GM19397 (cell line): ENCODE measurements around the gene FMO4.
"Not testable (repeated sequence)": the region's sequence is repeated elsewhere in the genome, so short reads cannot be mapped to it uniquely, and the experiment has no call there.

ENCODE experiments used
- ATAC-seq: cut with Tn5 transposase; IDR thresholded peaks from one replicate; pipeline ENCODE4 v1.9.1; 2021; ENCODE audit warnings: mild to moderate bottlenecking, moderate library complexity; ENCODE audit not compliant: unreplicated experiment

The FMO4 gene

DNA sequence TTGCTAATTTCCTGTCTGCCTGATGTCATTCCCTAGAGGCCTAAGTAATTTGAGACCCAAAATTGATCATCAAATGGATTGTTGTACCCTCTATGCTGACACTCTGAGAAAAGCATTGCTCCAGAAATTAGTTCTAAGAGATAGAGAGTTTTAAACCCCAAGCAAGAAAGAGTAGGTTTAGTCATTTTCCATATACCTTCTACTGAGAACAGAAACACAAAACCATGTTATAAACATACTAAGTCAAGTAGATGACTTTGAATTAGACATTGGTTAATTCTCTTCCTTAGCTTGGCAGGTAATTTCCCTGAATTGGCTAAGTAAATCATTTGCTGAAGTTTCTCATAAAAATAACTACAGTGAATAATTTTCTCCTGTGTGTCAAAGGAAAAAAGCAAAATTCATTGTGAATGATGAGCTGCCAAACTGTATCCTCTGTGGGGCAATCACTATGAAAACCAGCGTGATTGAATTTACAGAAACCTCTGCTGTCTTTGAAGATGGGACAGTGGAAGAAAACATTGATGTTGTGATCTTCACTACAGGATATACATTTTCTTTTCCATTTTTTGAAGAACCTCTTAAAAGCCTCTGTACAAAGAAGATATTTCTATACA is 20.1 kb downstream of the FMO4 start:
- no peak for ATAC-seq

DNA sequence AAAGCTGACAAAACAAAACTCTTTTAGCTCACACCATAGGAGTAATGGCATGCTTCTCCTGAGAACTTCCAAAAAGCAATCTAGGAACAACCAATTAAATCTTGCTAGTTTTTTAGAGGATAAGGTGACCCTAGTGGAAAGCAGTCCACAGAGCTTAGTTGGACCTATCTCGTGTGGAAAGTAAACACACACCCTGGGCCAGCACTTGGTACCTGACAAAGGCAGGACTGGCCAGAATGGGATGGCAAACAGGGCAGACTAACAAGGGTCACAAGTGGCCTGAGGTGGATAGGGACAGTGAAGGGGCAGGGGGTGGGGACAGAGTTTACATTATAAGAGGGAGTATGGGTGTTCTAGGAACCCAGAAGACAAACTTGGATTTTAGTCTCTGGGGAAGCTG is 22.0 kb downstream of the FMO4 start:
- no peak for ATAC-seq

DNA sequence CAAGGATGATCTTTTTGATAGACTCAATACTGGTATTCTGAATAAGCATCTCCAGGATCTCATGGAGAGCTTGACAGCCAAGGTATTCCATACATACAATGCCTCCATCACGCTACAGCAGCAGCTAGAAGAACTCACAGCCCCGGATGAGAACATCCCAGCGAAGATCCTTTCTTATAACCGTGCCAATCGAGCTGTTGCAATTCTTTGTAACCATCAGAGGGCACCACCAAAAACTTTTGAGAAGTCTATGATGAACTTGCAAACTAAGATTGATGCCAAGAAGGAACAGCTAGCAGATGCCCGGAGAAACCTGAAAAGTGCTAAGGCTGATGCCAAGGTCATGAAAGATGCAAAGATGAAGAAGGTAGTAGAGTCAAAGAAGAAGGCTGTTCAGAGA is 25.4 kb downstream of the FMO4 start:
- ATAC-seq, result not testable (repeated sequence)

DNA sequence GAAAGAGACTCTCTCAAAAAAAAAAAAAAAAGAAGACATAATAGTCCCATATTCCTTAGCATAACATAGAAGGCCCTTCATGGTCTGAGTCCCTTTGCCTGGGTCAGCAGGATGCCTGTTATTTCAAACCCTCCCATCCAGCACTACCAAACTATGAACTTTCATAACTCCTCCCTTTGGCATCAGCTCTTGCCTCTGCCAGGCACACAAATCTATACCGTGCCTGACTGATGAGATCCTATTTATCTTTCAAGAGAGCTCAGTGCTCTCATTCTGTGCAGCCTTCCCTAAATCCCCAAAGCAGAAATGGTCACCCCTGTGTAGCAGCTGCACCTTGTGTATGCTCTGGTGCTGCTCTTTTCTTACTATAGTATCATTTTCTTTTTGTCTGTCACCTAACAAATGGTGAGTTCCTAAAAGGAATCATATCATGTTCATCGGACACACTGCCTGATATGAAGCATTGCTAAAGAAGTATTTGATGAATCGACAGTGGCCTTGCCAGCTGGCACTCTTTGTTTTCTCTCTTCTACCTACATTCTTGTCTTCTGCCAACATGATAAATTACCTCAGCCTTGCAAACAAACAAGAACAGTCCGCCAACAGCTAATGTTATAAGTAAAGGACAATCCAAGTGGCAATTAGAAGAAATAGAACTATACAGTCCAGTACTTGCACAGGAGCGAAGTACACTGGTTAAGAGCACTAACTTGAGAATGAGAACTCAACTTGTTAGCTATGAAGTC is 29.9 kb downstream of the FMO4 start:
- no peak for ATAC-seq

DNA sequence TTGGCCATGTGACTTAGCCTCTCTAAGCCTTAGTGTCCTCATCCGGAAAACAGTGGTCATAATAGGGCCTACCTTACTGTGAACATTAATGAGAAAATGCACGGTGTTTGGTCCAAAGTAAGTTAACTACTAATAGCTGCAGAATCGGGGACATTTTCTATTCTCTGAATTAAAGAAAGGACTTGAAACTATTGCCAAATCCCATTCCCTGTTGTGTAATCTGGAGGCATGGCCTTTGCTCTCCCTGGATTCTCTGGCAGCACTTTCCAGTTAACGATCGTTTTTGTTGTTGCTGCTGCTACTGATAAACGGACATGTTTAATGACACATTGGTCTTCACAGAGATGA is 30.5 kb downstream of the FMO4 start:
- ATAC-seq, result no peak

DNA sequence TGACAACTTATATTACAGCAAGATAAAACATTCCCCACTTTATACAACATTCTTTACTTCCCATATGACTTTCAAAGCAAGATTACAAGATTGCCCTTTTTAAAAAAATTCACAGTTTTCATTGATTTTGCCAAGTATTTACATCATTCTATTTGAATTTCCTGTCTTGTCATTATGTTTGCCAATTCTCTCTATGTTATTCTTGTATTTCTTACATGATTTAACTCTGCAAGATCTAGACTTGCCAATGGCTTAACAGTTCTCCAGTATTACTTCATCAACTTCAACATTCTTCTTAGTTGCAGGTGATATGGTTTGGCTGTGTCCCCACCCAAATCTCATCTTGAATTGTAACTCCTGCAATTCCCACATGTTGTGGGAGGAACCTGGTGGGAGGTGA is 31.6 kb downstream of the FMO4 start:
- no peak for ATAC-seq

DNA sequence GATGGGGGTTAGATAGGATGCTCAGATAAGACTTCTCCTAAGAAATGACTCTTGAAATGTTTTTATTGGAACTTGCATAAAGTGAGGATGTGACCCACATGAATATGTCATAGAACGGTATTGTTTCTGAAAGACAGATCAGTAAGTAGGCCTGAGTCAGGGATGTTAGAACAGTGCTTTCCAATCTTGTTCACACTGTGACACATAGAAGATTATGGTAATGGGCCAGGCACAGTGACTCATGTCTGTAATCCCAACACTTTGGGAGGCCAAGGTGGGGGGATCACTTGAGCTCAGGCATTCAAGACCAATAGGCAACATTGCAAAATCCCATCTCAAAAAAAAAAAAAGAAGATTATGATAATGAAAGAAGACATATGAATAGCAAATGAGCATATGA is 32.9 kb downstream of the FMO4 start:
- no peak for ATAC-seq

DNA sequence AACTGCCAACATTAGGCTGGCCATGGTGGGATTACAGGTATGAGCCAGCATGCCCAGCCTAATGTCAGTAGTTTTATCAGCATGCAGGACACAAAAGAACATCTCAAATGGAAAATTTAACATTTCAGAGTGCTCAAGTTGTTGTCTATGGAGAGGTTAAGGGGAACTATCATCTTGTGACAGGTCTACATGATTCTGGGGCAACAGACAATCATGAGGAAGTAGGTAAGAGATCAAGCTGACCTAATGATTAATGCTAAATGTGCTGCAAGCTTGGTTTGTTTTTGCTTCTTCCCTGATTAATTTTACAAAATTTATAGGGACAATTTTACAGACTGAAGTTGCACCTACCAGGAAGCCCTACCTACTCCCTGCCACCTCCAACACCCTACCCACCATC is 36.6 kb downstream of the FMO4 start:
- no peak for ATAC-seq

DNA sequence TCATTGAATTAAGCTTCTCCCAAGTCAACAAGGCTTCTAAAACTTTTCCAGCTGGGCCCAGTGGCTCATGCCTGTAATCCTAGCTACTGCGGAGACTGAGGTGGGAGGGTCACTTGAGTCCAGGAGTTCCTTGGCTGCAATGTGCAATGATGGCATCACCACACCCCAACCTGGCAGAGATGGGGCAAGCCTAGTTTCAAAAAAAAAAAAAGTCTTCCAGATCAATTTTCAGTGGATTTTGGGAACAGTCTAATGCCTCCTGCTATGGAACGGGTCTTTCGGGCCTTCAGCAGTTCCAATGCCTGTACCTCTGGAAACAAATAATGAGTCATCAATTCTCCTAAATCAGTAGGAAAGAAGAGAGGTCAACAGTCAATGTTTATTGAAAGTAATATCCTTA is 38.0 kb downstream of the FMO4 start:
- no peak for ATAC-seq

DNA sequence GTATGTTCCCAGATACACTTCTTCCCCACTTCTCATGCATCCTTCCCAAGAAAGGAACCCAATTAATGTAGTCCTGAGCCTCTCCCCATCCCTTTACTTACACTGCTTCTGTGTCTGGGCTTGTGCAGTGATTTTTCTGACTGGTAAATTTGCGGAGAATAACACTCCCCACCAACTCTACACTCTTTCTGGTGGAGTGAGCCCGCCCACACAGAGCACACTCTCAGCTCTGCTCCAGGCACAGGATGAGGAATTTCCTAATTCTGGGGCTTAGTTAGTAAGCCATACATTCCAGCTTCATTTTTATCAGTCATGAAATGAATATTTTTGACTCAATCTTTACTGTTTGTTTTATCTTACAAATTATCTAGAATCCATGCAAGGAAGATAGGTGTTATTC is 38.6 kb downstream of the FMO4 start:
- ATAC-seq, result no peak

DNA sequence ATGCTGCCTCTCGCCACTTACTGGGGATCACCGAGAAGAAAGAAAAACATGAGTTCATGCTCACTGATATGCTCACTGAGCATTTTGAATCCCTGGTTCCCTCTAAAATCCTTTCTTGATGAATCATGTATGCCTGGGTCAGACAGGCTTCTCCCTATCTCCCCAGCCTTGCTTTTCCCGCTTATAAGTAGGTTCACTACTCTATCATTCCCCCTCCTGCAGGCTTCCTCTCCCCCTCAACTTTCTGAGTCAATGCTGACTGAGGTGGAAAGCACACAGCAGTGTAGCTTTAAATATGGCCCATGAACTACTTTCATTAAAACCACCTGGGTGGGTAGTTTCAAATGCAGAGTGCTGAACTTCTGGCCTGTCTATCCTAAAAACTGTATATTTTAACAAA is 41.7 kb downstream of the FMO4 start:
- ATAC-seq, result no peak

DNA sequence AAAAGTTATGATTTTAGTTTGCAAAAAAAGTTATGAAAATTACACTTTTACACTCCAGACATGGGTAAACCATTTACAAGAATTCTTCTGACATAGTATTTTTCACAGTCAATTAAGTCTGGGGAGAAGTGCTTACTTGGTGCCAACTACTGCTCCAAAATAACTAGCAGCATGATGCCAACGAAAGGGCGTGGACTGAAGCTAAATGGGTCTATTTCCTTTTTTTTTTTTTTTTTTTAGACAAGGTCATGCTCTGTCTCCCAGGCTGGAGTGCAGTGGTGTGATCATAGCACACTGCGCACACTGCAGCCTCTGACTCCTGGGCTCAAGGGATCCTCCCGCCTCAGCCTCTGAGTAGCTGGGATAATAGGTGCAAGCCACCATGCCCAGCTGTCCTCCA is 43.2 kb downstream of the FMO4 start:
- no peak for ATAC-seq

DNA sequence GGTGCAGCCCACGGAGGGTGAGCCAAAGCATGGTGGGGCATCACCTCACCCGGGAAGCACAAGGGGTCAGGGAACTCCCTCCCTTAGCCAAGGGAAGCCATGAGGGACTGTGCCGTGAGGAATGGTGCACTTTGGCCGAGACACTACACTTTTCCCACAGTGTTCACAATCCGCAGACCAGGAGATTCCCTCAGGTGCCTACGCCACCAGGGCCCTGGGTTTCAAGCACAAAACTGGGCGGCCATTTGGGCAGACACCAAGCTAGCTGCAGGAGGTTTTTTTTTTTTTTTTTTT is 45.3 kb downstream of the FMO4 start:
- ATAC-seq, result not testable (repeated sequence)

DNA sequence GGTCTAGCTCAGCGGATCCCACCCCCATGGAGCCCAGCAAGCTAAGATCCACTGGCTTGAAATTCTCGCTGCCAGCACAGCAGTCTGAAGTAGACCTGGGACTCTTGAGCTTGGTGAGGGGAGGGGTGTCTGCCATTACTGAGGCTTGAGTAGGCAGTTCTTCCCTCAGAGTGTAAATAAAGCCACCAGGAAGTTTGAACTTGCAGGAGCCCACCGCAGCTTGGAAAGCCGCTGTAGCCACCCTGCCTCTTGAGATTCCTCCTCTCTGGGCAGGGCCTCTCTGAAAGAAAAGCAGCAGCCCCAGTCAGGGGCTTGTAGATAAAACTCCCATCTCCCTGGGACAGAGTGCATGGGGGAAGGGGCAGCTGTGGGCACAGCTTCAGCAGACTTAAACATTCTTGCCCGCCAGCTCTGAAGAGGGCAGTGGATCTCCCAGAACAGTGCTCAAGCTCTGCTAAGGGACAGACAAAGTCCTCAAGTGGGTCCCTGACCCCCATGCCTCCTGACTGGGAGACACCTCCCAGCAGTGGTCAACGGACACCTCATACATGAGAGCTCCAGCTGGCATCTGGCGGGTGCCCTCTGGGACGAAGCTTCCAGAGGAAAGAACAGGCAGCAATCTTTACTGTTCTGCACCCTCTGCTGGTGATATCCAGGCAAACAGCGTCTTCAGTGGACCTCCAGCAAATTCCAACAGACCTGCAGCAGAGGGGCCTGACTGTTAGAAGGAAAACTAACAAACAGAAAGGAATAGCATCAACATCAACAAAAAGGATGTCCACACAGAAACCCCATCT is 45.9 kb downstream of the FMO4 start:
- not testable (repeated sequence) for ATAC-seq

DNA sequence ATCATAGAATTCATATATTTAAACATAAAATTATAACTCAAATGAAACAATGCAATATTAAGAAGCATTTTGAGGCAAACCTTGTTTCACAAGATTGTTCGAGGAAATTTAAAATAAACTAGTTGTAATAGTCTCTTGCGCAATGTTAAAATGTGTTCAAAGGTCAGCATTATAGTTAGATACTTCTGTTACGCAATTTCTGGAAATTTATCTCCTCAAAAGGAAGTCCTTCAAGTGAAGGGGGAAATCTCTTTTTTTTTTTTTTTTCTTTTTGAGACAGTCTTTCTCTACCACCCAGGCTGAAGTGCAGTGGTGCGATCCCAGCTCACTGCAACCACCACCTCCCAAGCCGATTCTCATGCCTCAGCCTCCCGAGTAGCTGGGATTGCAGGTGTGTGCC is 52.1 kb downstream of the FMO4 start:
- no peak for ATAC-seq

DNA sequence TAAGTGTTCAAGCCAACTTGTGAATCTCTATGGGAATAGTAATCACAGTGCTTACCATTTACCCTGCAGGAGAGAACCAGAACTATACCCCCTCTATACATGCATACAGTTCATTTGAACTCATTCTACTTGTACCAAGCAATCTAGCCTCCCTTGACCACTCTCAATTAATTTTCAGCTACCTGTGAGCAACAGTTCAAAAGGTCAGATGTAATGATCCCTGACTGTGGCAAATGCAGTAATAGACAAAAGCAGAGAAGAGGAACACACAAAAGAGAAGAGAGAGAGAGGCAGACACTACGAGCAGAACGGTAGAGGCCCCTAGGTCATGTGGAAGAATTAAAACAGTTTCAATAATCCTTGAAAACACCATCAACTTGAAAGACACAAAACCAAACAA is 52.8 kb downstream of the FMO4 start:
- no peak for ATAC-seq

DNA sequence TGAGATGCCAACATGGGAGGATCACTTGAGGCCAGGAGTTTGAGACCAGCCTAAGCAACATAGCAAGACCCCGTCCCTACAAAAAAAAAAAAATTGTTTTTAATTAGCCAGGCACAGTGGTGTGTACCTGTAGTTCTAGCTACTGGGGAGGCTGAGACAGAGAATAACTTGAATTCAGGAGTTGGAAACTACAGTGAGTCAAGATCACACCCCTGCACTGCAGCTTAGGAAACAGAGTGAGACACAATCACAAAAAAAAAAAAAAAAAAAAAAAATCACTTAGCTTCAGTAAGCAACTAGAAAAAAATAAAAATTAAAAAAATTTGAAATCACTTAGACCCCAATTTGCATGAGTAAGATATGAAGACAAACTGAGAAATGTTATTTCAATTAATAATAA is 53.5 kb downstream of the FMO4 start:
- ATAC-seq, result no peak

DNA sequence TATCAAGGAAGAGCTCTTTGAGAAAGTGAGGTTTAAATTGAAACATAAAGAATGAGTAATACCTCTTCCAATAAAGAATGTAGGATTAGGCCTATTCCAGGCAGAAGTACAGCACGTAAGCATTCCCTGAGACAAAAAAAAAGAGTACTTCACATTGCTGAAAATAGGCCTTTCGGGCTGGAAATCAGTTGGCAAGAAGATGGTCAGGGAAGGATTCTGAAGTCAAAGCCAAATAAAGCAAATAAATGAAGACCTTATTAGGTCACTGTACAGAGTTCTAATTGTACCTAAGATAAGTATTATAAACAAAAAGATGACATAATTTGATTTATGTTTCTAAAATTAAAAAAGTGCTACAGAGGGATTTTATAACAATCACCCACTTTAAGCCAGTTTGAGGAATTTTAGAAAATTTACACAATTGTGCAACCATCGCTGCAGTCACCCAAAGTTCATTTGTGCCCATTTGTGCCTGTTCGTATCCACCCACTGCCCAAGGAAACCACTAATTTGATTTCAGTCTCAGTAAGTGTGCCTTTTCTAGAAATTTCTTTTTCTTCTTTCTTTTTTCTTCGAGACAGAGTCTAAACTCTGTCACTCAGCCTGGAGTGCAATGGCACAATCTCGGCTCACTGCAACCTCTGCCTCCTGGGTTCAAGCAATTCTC is 58.6 kb downstream of the FMO4 start:
- ATAC-seq, result no peak

DNA sequence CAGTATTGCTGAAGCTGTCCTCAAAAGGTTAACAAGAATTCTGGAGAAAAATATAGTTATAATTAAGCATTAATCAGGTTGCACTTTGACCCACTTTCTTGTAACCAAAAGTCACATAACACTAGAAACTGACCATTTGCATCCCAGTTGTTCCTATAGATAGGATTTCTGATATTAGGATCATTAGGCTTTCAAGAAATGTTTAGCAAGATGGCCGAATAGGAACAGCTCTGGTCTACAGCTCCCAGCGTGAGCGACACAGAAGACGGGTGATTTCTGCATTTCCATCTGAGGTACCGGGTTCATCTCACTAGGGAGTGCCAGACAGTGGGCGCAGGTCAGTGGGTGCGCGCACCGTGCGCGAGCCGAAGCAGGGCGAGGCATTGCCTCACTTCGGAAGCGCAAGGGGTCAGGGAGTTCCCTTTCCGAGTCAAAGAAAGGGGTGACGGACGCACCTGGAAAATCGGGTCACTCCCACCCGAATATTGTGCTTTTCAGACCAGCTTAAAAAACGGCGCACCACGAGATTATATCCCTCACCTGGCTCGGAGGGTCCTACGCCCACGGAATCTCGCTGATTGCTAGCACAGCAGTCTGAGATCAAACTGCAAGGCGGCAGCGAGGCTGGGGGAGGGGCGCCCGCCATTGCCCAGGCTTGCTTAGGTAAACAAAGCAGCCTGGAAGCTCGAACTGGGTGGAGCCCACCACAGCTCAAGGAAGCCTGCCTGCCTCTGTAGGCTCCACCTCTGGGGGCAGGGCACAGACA is 59.6 kb downstream of the FMO4 start:
- ATAC-seq, result not testable (repeated sequence)

DNA sequence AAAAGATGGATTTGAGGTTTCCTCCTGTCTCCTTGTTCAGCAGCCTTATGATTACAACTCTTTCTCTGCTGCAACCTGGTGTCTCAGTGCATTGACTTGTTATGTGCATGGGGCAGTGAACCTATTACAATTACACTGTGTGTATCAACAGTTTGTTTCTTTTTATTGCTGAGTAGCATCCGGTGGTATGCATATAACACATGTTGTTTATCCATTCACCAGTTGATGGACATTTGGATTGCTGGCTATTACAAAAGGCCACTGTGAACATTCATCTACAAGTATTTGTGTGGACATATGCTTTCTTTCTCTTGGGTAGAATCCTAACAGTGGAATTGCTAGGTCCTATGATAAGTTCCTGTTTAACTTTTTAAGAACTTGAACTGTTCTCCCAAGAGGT is 65.9 kb downstream of the FMO4 start:
- ATAC-seq, result no peak

DNA sequence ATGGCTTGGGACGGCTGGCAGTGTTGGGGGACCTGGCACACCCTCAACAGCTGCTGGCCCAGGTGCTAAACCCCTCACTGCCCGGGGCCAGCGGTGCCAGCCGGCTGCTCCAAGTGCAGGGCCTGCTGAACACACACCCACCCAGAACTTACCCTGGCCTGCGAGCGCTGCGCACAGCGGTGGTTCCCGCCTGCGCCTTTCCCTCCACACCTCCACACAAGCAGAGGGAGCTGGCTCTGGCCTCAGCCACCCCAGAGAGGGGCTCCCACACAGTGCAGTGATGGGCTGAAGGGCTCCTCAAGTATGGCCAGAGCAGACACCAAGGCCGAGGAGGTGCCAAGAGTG is 67.9 kb downstream of the FMO4 start:
- no peak for ATAC-seq
